Stimulated activated naive CD4-positive, alpha-beta T cell treated with Interleukin-2 at 50 U/mL for 16 hours (primary cell): ENCODE results near the gene RPS27A.
"Not testable (repeated sequence)": the region's sequence is repeated elsewhere in the genome, so short reads cannot be mapped to it uniquely, and the experiment has no call there.

Source experiments
- DNase-seq: peaks from one replicate; lab custom pipeline; 2025; lab: John Stamatoyannopoulos, UW

RPS27A gene

DNA sequence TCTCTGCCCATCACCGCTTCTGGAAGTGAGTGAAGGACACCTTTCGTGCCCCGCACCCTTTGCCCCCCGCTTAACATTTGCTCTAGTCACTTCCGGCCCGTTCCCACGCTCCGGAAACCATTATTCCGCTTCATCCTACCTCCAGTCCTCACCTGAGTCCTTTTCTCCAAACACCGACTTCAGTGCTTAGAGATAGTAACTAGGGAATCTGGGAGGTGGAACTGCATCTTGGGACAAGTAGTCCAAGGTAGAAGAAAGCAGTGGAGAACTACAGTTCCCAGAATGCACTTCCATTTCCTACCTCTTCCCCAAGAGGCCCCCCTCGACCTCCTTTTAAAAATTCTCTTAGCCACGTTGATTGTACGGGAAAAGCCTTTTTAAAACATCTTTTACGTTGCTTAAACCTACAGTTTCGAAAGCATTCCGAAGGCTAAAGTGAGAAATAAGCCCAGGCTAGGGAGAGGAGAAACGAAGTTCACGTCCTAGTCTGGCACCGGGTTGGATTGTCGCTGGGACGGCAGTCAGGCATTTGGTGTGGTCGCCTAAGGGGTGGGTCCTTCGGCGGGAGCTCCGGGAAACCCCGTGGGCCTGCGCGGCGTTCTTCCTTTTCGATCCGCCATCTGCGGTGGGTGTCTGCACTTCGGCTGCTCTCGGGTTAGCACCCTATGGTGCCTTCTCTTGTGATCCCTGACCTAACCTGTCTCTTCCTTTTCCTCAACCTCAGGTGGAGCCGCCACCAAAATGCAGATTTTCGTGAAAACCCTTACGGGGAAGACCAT is at the start of gene RPS27A, which contains the start of gene CLHC1:
RPS27A (plus strand) TSS at position 605 of the 779 bp plus-strand sequence; CDS start at position 742, 137 bp downstream.
CLHC1 (minus strand) TSS at position 210 of the 779 bp plus-strand sequence. CDS start 9,882 bp downstream, outside the sequence.
- peak; percentile 93 for DNase-seq

DNA sequence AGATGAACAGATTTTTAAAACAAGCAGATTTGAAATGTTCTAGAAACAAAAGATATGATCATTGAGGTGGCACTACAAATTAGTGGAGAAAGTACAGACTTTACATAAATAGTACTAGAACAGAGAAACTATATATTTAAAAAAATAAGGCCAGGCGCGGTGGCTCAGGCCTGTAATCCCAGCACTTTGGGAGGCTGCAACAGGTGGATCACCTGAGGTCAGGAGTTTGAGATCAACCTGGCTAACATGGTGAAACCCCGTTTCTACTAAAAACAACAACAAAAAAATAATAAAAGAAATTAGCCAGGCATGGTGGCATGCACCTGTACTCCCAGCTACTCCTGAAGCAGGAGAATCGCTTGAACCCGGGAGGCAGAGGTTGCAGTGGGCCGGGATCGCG is 45.7 kb upstream of the RPS27A start:
- DNase-seq = not testable (repeated sequence)

DNA sequence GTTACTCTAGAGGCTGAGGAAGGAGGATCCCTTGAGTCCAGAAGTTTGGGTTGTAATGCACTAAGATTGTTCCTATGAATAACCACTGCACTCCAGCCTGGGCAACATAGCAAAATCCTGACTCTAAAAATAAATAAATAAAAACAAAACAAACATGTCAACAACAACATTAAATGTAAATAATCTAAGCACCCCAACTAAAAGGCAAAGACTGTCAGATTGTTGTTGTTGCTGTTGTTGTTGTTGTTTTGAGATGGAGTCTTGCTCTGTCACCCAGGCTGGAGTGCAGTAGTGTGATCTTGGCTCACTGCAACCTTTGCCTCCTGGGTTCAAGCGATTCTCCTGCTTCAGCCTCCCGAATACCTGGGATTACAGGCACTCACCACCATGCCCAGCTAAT is 40.6 kb upstream of the RPS27A start:
- DNase-seq = not testable (repeated sequence)

DNA sequence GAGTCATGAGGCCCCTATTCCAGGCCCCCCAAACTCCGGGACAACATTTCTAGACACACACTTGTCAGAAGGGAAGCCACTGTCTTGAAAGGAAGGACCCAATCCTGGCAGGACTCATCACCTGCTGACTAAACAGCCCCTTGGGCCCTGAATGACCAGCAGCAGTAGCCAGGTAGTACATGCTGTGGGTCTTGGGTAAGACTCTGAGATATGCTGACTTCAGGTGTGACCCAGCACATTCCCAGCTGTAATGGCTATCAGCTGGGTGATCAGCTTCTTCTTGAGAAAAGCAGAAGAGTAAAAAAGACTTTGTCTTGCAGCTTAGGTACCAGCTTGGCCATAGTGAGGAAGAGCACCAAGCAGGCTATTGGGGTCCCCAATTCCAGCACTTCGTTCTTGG is 36.0 kb upstream of the RPS27A start:
- DNase-seq = no peak

DNA sequence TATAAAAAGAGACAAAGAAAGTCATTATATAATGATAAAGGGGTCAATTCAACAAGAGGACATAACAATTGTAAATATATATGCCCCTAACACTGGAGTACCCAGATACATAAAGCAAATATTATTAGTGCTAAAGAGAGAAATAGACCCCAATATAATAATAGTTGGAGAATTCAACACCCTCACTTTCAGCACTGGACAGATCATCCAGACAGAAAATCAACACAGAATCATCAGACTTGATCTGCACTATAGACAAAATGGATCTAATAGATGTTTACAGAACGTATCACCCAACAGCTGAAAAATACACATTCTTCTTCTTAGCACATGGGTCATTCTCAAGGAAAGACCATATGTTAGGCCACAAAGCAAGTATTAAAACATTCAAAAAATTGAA is 32.1 kb upstream of the RPS27A start:
- DNase-seq = no peak

DNA sequence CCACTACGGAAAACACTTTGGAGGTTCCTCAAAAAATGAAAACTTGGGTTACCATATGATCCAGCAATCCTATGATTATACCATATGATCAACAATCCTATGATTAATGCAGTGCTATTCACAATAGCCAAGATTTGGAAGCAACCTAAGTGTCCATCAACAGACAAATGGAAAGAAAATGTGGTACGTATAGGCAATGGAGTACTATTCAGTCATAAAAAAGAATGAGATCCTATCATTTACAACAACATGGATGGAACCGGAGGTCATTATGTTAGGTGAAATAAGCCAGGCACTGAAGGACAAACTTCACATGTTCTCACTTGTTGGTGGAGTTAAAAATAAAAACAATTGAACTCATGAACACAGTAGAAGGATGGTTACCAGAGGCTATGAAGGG is 28.0 kb upstream of the RPS27A start:
- no peak for DNase-seq

DNA sequence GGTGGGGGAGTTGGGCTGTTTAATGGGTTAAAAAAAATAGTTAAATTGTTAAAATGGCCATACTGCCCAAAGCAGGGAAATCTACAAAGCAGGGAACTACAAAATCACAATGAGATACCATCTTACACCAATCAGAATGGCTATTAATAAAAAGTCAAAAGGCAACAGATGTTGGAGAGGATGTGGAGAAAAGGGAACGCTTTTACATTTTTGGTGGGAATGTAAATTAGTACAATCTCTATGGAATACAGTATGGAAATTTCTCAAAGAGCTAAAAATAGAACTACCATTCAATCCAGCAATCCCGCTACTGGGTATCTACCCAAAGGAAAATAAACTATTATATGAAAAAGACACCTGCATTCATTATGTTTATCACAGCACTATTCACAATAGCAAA is 27.5 kb upstream of the RPS27A start:
- DNase-seq = no peak

DNA sequence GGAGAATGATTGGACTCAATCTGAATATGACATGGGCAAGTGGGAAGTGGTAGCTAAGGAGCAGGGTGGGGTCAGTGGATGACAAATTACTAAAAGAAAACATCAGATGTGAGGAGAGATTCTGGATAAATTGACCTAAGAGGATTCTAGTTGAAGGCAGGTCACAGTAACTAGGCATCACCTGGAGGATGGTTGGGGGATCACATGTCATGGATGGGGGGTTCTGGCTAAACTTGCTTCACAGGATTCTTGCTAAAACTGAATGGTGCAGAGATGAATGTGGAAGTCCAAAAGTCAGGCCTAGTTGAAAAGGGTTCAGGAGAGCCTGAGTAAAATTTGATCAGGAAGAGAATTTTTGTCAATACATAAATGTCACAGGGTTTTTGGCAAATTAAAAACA is 18.7 kb upstream of the RPS27A start:
- DNase-seq = no peak

DNA sequence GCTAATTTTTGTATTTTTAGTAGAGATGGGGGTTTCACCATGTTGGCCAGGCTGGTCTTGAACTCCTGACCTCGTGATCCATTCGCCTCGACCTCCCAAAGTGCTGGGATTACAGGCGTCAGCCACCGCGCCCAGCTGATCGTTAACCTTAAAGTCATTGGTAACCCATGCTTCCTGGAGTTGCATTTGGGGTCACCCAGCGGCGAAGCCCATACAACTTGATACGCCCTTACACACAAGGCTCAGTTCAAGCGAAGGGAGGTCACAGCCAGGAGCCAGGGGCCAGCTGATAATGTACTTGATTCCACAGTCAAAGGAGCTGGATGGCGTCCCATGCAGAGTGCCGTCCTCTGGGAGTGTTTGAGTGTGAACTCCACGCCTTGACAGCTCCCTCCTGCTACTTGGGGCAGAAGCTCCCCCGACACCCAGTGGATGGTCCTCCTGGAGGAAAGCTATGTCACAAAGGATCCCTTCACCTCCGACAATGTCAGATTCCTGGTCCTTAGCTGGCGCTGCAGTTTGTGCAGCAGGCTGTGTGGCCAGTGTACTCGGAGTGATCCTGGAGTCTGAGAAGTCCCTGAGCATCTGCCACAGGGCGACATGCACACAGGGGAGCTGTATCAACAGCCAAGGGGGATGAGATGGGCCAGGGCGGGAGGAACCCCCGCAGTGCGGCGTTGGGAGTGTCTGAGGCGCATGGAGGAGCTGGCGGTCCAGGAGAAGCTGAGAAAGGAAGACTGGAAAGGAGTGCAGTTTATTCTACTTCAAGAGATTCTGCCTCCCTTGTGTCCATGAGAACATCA is 8.3 kb upstream of the RPS27A start:
- no peak for DNase-seq

DNA sequence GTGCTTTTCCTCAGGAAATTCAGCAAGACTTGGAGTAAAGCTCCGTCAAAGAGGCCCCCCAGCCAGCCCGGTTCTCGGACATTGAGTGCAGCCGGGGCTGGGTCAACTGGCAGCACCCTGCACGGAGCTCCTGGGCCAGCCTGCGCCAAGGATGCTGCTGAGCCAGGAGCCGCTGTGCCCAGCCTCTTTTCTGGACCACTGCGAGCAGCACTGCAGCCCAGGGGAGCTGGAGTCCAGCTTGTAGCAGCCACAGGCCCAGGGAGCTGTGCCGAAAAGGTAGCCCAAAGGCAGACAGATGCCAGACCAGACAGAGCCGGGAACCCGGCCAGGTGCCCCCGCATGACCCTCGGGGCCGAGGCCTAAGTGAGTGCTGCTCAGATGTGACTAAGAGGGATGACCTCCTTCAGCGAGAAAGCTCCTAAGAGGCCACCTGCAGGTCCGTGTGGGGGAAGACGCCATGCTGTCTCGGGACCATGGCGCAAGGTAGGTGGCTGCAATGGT is 7.7 kb upstream of the RPS27A start:
- no peak for DNase-seq

DNA sequence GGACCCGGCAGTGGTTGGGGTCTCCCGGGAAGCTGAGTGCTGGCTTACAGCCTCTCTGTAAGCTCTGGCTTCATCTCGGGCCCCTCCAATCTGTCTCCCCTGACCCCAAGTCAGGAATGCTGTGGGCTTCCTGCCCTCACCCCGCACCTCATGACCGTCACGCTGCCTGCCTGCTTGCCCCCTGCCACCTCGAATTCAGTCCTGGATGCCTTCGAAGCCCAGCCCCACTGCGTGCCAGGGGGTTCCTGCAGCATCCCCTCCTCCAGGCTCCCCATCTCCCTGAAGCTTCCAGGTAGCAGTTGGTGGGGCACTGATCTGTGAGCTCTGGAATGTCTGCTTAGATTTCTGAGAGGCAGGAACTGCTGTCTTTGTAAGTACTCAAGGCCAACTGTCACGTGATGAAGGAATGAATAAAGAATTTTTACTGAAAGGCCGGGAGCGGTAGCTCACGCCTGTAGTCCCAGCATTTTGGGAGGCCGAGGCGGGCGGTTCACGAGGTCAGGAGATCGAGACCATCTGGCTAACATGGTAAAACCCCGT is 6.9 kb upstream of the RPS27A start:
- no peak for DNase-seq

DNA sequence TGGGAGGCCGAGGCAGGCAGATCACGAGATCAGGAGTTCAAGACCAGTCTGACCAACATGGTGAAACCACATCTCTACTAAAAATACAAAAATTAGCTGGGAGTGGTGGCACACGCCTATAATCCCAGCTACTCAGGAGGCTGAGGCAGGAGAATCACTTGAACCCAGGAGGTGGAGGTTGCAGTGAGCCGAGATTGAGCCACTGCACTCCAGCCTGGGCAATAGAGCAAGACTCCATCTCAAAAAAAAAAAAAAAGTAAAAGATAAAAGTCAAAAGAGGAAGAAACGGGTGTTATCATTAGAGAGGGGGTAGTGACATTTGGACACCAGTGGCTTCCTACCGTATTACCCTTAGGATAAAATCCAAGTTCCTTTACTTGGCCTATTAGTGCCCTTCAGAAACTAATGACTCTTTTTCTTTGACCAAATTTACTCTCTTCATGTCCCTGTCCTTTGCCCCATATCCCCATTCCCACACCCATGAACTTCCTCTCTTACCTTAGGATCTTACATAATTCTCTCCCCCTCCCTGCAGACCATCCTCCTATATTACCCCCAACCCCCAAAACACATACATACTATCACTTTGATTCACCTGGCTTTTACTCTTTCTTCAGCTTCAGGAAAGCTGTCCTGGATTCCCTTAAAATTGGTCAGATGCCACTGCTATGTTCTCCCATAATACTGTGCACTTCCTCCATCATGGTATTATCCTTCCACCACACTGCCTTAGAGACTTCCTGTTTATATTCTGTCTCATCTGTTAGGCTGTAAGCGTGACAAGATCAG is 4.9 kb upstream of the RPS27A start:
- not testable (repeated sequence) for DNase-seq

DNA sequence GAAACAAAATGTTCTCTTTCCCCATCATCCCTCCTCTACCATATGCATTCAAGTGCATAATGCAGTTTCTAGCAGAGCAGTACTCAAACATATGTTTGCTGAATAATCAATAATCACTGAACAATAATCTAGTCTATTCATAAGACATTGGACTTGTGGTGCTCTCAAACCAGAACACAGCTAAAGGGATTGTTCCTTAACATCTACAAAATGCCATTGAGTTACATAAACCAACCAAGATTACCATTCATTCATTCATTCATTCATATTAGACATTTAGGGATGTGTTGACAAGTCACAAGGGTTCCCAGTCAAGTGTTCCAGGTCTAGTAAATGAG is 4.3 kb upstream of the RPS27A start:
- no peak for DNase-seq

DNA sequence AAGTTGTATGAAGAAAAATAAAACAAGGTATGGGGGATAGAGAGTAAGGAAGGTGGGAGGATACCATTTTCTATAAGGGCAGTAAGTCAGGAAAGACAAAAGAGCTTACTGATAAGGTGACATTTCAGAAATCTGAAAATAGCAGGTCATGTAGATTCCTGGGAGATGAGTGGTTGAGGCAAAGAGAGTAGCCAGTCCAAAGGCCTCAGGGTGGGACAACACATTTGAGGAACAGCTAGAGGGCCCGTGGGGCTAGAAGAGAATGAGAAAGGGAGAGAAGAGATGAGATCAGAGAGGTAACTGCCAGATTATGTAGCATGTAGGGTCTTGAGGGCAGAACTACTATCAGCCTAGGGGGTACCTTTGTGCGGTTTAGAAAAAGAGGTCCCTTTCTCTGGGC is 3.3 kb upstream of the RPS27A start:
- no peak for DNase-seq

DNA sequence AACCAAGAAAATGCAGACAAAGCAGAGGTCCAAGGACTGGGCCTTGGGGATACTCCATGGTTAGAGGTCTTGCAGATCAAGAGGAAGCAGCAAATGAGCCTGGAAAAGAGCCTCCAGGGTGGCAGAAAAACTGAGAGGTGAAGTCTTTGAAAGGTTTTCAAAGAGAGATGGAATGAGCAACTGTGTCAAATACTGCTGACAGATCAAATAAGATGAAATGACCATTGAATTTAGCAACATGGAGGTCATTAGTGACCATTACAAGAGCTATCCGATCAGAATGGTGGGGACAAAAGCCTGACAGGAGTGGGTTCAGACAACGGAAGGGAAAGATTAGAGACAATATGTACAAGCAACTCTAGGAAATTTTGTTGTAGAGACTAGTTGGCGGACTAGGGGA is 1.9 kb upstream of the RPS27A start:
- DNase-seq = no peak

DNA sequence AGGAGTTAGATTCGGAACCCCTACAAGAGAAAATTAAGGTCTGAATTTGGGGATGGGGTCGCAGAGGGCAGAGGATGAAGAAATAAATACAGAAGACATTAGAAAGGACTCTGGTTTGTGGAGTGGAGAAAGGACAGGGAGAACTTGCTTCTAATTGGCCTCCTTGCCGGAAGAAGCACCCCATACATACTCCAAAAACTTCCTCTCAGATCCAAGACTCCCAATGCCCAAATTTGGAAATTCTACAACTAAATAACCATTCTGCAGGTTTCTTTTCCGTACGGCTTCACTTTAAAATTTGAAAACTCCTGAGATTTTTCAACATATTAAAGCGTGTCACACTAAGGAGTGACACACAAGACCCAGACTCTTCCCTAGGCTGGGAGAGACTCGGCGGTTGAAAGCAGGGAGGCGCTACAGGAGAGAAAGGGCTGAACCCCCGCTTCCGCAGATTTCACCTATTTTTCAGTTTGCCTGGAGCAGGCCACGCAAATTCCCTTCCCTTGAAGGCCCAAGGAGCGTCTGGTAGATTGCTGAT is 873 bp upstream of the RPS27A start:
- DNase-seq = no peak

DNA sequence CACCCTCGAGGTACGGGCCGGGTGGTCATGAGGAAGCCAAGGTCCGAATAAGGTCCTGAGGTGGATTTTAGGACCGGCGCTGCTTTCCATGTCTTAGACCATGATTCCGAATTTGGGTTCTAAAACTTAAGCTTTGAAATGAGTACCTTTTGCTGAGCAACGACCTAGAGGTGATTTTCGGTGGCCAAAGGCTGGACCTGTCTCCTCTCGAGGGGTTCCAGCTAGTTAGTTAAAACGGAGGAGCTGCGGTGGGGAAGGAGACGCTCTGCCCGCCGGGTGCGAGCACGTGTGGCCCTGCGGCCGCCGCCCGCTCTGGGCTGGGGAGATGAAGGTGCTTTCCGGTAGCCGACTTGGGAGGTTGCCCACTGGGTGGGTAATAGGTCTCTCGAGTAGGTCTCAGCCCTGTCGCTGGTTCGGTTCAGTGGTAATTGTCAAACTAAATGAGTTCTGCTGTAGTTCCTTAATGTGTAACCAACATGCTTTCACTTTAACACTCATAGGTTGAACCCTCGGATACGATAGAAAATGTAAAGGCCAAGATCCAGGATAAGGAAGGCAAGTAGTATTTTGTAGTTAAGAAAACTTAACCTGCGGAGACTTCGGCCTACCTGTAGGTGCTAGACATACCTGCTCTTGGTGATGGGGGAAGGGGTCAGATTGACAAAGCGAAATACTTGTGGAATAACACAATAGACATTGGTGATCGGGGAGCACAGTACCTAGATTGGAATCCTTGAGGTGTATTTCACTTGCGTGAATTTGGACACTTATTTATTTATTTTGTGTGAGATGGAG is 572 bp downstream of the RPS27A start:
- DNase-seq = peak; percentile 35

DNA sequence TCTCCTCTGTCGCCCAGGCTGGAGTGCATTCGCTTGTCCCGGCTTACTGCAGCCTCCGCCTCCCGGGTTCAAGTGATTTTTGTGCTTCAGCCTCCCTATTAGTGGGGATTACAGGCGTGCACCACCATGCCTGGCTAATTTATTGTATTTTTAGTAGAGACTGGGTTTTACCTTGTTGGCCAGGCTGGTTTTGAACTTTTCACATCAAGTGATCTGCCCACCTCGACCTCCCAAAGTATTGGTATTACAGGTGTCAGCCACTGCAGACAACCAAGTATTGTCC is 1.1 kb downstream of the RPS27A start:
- no peak for DNase-seq

DNA sequence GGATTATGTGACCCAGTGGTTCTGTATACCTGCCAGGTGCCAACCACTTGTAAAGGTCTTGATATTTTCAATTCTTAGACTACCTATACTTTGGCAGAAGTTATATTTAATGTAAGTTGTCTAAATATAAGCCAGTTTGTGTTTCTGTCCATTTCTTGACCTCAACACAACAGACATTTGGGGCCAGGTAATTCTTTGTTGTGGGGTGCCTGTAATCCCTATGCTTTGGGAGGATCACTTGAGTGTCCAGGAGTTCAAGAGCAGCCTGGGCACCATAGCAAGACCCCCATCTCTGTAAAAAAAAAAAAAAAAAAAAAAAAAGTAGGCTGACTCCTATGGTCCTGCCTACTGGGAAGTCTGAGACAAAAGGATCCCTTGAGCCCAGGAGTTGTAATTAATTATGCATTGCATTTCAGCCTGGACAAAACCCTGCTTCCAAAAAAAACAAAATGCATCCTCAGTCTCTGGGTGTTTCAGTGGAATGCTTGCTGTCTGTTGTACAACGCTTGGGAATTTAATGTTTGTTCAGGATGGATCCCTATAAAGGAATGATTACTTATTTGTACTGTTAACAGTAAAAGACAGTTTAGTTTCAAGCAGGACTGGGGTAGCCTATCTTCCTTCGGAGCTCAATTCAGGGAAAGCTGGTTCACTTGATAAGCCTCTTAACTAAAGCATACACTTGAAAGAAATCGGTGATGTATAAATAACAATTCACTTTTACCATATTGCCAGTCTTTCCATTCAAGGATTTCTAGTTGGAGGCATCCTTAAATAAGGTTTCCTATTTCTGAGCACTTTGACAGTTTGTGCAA is 3.4 kb downstream of the RPS27A start:
- DNase-seq = no peak

DNA sequence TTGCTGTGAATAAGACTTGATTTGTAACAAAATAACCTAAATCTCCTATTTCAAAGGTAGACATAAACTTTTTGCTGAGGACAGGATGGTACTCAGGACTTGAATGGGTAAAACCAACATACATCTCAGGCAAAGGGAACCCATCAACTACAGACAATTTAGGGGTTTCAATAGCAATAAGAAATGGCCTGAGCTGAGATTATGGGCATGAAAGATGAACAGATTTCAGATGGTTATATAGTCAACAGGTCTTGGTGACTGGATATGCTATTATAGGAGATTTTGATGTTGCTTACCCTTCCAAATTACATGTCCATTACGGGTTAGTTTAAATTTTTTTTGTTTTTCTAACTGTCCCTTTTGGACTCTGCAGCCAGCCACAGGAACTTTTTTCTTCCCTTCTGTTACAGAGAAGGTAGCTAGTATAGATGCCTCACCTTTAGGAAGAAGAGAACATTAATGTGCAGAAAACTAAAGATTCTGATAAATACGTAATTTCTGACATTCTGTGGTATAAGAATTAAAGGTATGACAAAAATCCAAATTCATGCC is 4.6 kb downstream of the RPS27A start:
- no peak for DNase-seq
